Mesendoderm (in vitro differentiated cells): ENCODE results near the gene SUSD2.

ENCODE experiments used
- DNase-seq: peaks from one replicate; pipeline ENCODE4 v3.0.0; 2013
- H2AK5ac ChIP-seq: 2 replicates; pipeline ENCODE4 v1.6.1; 2013; ENCODE audit warnings: low read length, inconsistent platforms
- H2BK120ac ChIP-seq: 2 replicates; pipeline ENCODE4 v1.6.1; 2013; ENCODE audit warnings: low read depth, mild to moderate bottlenecking, low read length, moderate library complexity, mixed read lengths
- H2BK15ac ChIP-seq: replicated peaks from 2 replicates; pipeline ENCODE4 v1.6.1; 2013; ENCODE audit warnings: low read depth, mild to moderate bottlenecking, moderate library complexity
- H2BK5ac ChIP-seq: 2 replicates; pipeline ENCODE4 v1.6.1; 2013; ENCODE audit warnings: low read length, inconsistent platforms
- H3K18ac ChIP-seq: 2 replicates; pipeline ENCODE4 v1.6.1; 2013; ENCODE audit warnings: mild to moderate bottlenecking, low read length, mixed read lengths
- H3K23ac ChIP-seq: one replicate; pipeline ENCODE4 v1.6.1; 2013; ENCODE audit warnings: low read length
- H3K27ac ChIP-seq: 2 replicates; pipeline ENCODE4 v1.5.1; 2013; ENCODE audit warnings: low read depth, mild to moderate bottlenecking, inconsistent platforms, low read length, moderate library complexity
- H3K27me3 ChIP-seq: 2 replicates; pipeline ENCODE4 v1.6.1; 2013; ENCODE audit warnings: low read length, control low read depth, mild to moderate bottlenecking, inconsistent platforms; ENCODE audit not compliant: insufficient read depth, poor library complexity
- H3K36me3 ChIP-seq: 2 replicates; pipeline ENCODE4 v1.6.1; 2013; ENCODE audit warnings: low read length, inconsistent platforms; ENCODE audit not compliant: control insufficient read depth, insufficient read depth
- H3K4ac ChIP-seq: one replicate; pipeline ENCODE4 v1.6.1; 2013; ENCODE audit warnings: low read depth, mild to moderate bottlenecking, low read length, moderate library complexity
- H3K4me1 ChIP-seq: 2 replicates; pipeline ENCODE4 v1.6.1; 2013; ENCODE audit warnings: low read depth, low read length, inconsistent platforms; ENCODE audit not compliant: control insufficient read depth
- H3K4me2 ChIP-seq: 2 replicates; pipeline ENCODE4 v1.6.1; 2013; ENCODE audit warnings: low read length
- H3K4me3 ChIP-seq: 2 replicates; pipeline ENCODE4 v1.5.1; 2013; ENCODE audit warnings: mild to moderate bottlenecking, low read length
- H3K56ac ChIP-seq: one replicate; pipeline ENCODE4 v1.6.1; 2013; ENCODE audit warnings: low read length
- H3K79me1 ChIP-seq: 2 replicates; pipeline ENCODE4 v1.6.1; 2013; ENCODE audit warnings: low read length, inconsistent platforms
- H3K79me2 ChIP-seq: 2 replicates; pipeline ENCODE4 v1.6.1; 2013; ENCODE audit warnings: mild to moderate bottlenecking, low read length; ENCODE audit not compliant: control insufficient read depth, insufficient read depth
- H3K9ac ChIP-seq: 2 replicates; pipeline ENCODE4 v1.6.1; 2013; ENCODE audit warnings: low read length, inconsistent platforms
- H4K5ac ChIP-seq: one replicate; pipeline ENCODE4 v1.6.1; 2013; ENCODE audit warnings: low read length
- H4K8ac ChIP-seq: one replicate; pipeline ENCODE4 v1.6.1; 2013; ENCODE audit warnings: low read depth, mild to moderate bottlenecking, control low read depth, low read length, moderate library complexity
- WGBS: extraction: QIAGEN DNeasy Blood & Tissue Kit; methylation state at CpG from one replicate; pipeline ENCODE4 v1.1.7; 2013; ENCODE audit warnings: low lambda C conversion rate, missing lambda C conversion rate; ENCODE audit not compliant: insufficient coverage; ENCODE audit errors: extremely low coverage; 5-methylcytosine and 5-hydroxymethylcytosine counted together

The SUSD2 gene

GRCh38 chr22:24178021-24178431, 3.3 kb upstream of the SUSD2 start:
- Histone ChIP-seq H4K8ac (no peak overlapping the region), H2BK15ac (no peak overlapping the region), H3K18ac (no peak overlapping the region), H2BK120ac (no peak overlapping the region), H3K4ac (no peak overlapping the region), H3K27me3 (no peaks in the 10 kb centered on the region), H2AK5ac (no peak overlapping the region), H3K4me1 (no peaks in the 10 kb centered on the region), H3K27ac (no peak overlapping the region), H4K5ac (no peak overlapping the region), H3K4me2 (no peak overlapping the region), H3K36me3 (no peaks in the 10 kb centered on the region), H3K23ac (no peak overlapping the region), H3K56ac (no peak overlapping the region), H3K9ac (no peak overlapping the region), H2BK5ac (no peak overlapping the region), H3K79me2 (no peaks in the 10 kb centered on the region), H3K4me3 (no peak overlapping the region), H3K79me1 (no peaks in the 10 kb centered on the region)
- WGBS = no CpG with 5 or more reads among the region's 12 CpGs
- DNase-seq = no peak

GRCh38 chr22:24178502-24179440, 2.5 kb upstream of the SUSD2 start:
- no peak overlapping the region for H4K8ac ChIP-seq
- H2BK15ac ChIP-seq = no peak overlapping the region
- H3K27me3 ChIP-seq = no peaks in the 10 kb centered on the region
- H2BK5ac ChIP-seq = no peak overlapping the region
- H3K4me3 ChIP-seq = no peak overlapping the region
- no peaks in the 10 kb centered on the region for H3K79me1 ChIP-seq
- H3K23ac ChIP-seq = no peak overlapping the region
- H3K9ac ChIP-seq = no peak overlapping the region
- H2BK120ac ChIP-seq = no peak overlapping the region
- H2AK5ac ChIP-seq = no peak overlapping the region
- DNase-seq = peak; percentile 66
- H3K4ac ChIP-seq = no peak overlapping the region
- no peaks in the 10 kb centered on the region for H3K79me2 ChIP-seq
- no peak overlapping the region for H3K4me2 ChIP-seq
- no peaks in the 10 kb centered on the region for H3K4me1 ChIP-seq
- no peaks in the 10 kb centered on the region for H3K36me3 ChIP-seq
- H4K5ac ChIP-seq = no peak overlapping the region
- no CpG with 5 or more reads among the region's 21 CpGs for WGBS
- no peak overlapping the region for H3K18ac ChIP-seq
- H3K56ac ChIP-seq = no peak overlapping the region
- no peak overlapping the region for H3K27ac ChIP-seq

GRCh38 chr22:24179478-24180210, 1.6 kb upstream of the SUSD2 start:
- H3K4me1 ChIP-seq = no peaks in the 10 kb centered on the region
- no peak overlapping the region for H2BK5ac ChIP-seq
- H3K79me1 ChIP-seq = no peaks in the 10 kb centered on the region
- H3K79me2 ChIP-seq = no peaks in the 10 kb centered on the region
- H2AK5ac ChIP-seq = no peak overlapping the region
- H3K18ac ChIP-seq = no peak overlapping the region
- H3K4me2 ChIP-seq = no peak overlapping the region
- H3K27ac ChIP-seq = no peak overlapping the region
- H3K4me3 ChIP-seq = no peak overlapping the region
- no peak overlapping the region for H4K8ac ChIP-seq
- H3K56ac ChIP-seq = no peak overlapping the region
- no peaks in the 10 kb centered on the region for H3K27me3 ChIP-seq
- DNase-seq = no peak
- H3K23ac ChIP-seq = no peak overlapping the region
- no peak overlapping the region for H4K5ac ChIP-seq
- H2BK15ac ChIP-seq = no peak overlapping the region
- no peak overlapping the region for H3K9ac ChIP-seq
- no peak overlapping the region for H3K4ac ChIP-seq
- H2BK120ac ChIP-seq = no peak overlapping the region
- WGBS = no CpG with 5 or more reads among the region's 17 CpGs
- no peaks in the 10 kb centered on the region for H3K36me3 ChIP-seq

- Histone ChIP-seq H3K79me2 (no peaks in the 10 kb centered on the region), H3K4me2 (no peak overlapping the region), H3K23ac (no peak overlapping the region), H3K4me1 (no peaks in the 10 kb centered on the region), H3K9ac (no peak overlapping the region), H4K8ac (no peak overlapping the region), H3K27ac (no peak overlapping the region), H3K4ac (no peak overlapping the region), H3K27me3 (no peaks in the 10 kb centered on the region), H3K4me3 (no peak overlapping the region), H3K18ac (no peak overlapping the region), H4K5ac (no peak overlapping the region), H3K36me3 (no peaks in the 10 kb centered on the region), H2AK5ac (no peak overlapping the region), H2BK15ac (no peak overlapping the region), H3K56ac (no peak overlapping the region), H2BK120ac (no peak overlapping the region), H3K79me1 (no peaks in the 10 kb centered on the region), H2BK5ac (no peak overlapping the region)
- WGBS = no CpG with 5 or more reads among the region's 16 CpGs
- DNase-seq = no peak
These were observed 785 bp upstream of the SUSD2 start for GRCh38 chr22:24180316-24181087.

GRCh38 chr22:24181996-24182899, 961 bp downstream of the SUSD2 start:
- Histone ChIP-seq H4K5ac (no peak overlapping the region), H3K4ac (no peak overlapping the region), H3K23ac (no peak overlapping the region), H4K8ac (no peak overlapping the region), H3K36me3 (no peaks in the 10 kb centered on the region), H2AK5ac (no peak overlapping the region), H3K79me2 (no peaks in the 10 kb centered on the region), H3K79me1 (no peaks in the 10 kb centered on the region), H2BK15ac (no peak overlapping the region), H3K27ac (no peak overlapping the region), H3K27me3 (no peaks in the 10 kb centered on the region), H3K9ac (no peak overlapping the region), H3K18ac (no peak overlapping the region), H3K4me1 (no peaks in the 10 kb centered on the region), H3K4me2 (no peak overlapping the region), H3K4me3 (no peak overlapping the region), H3K56ac (no peak overlapping the region), H2BK120ac (no peak overlapping the region), H2BK5ac (no peak overlapping the region)
- no peak for DNase-seq
- WGBS = no CpG with 5 or more reads among the region's 20 CpGs
